Neuronal stem cell (in vitro differentiated cells): ENCODE results near the gene CTTNBP2.

Source experiments
- DNase-seq: peaks from one replicate; pipeline ENCODE4 v3.0.0-alpha.2; 2013; ENCODE audit warnings: low spot score
- H2AFZ ChIP-seq: one replicate; pipeline ENCODE4 v1.6.1; 2013; ENCODE audit warnings: mild to moderate bottlenecking, low read length, inconsistent platforms
- H2AK5ac ChIP-seq: 2 replicates; pipeline ENCODE4 v1.6.1; 2013; ENCODE audit warnings: low read depth, mild to moderate bottlenecking, inconsistent platforms, low read length, moderate library complexity, mixed read lengths
- H2BK120ac ChIP-seq: 2 replicates; pipeline ENCODE4 v1.6.1; 2013; ENCODE audit warnings: low read depth, mild to moderate bottlenecking, inconsistent platforms, low read length, moderate library complexity, mixed read lengths
- H2BK12ac ChIP-seq: one replicate; pipeline ENCODE4 v1.6.1; 2013; ENCODE audit warnings: low read length, inconsistent platforms
- H2BK15ac ChIP-seq: 2 replicates; pipeline ENCODE4 v1.6.1; 2013; ENCODE audit warnings: mild to moderate bottlenecking, low read length, inconsistent platforms, mixed read lengths
- H2BK5ac ChIP-seq: one replicate; pipeline ENCODE4 v1.6.1; 2013; ENCODE audit warnings: inconsistent platforms, mild to moderate bottlenecking, low read length, moderate library complexity
- H3K14ac ChIP-seq: one replicate; pipeline ENCODE4 v1.6.1; 2013; ENCODE audit warnings: low read length, inconsistent platforms
- H3K18ac ChIP-seq: 2 replicates; pipeline ENCODE4 v1.6.1; 2013; ENCODE audit warnings: low read length, inconsistent platforms
- H3K23ac ChIP-seq: 2 replicates; pipeline ENCODE4 v1.6.1; 2013; ENCODE audit warnings: low read depth, mild to moderate bottlenecking, mixed read lengths, low read length, inconsistent platforms; ENCODE audit not compliant: poor library complexity
- H3K27ac ChIP-seq: replicated peaks from 3 replicates; pipeline ENCODE4 v1.5.1; 2013; ENCODE audit warnings: low read length, inconsistent platforms
- H3K27me3 ChIP-seq, 3 experiments: 2 replicates each; pipeline ENCODE4 v1.6.1; 2013; ENCODE audit warnings: low read length in 3 of 3, mild to moderate bottlenecking in 2 of 3, inconsistent platforms in 1 of 3, low read depth in 1 of 3, mixed read lengths in 1 of 3, moderate library complexity in 1 of 3; ENCODE audit not compliant: control insufficient read depth in 3 of 3, insufficient read depth in 3 of 3
- H3K36me3 ChIP-seq, 2 donors: replicated peaks in 1 of 2; 2 replicates each; pipeline ENCODE4 v1.6.1; 2013; ENCODE audit warnings: low read length in 2 of 2; ENCODE audit not compliant: control insufficient read depth in 2 of 2, insufficient read depth in 2 of 2
- H3K4ac ChIP-seq: 2 replicates; pipeline ENCODE4 v1.6.1; 2013; ENCODE audit warnings: inconsistent platforms, mild to moderate bottlenecking, low read length, moderate library complexity
- H3K4me1 ChIP-seq, 2 donors: 1 replicate in 1 of 2; 2 replicates in 1 of 2; pipeline ENCODE4 v1.6.1; 2013; ENCODE audit warnings: low read length in 2 of 2, low read depth in 1 of 2; ENCODE audit not compliant: control insufficient read depth in 2 of 2, insufficient read depth in 1 of 2
- H3K4me2 ChIP-seq: one replicate; pipeline ENCODE4 v1.6.1; 2013; ENCODE audit warnings: mild to moderate bottlenecking, low read length, inconsistent platforms; ENCODE audit not compliant: insufficient read depth, poor library complexity, severe bottlenecking
- H3K4me3 ChIP-seq, 2 donors: 2 replicates each; pipeline ENCODE4 v1.5.1; 2013; ENCODE audit warnings: low read length in 2 of 2, mild to moderate bottlenecking in 2 of 2, inconsistent platforms in 1 of 2, moderate library complexity in 1 of 2
- H3K79me1 ChIP-seq: one replicate; pipeline ENCODE4 v1.6.1; 2013; ENCODE audit warnings: low read depth, mild to moderate bottlenecking, inconsistent platforms, low read length, moderate library complexity
- H3K9ac ChIP-seq: one replicate; pipeline ENCODE4 v1.6.1; 2013; ENCODE audit warnings: mild to moderate bottlenecking, low read depth, low read length, inconsistent platforms; ENCODE audit not compliant: poor library complexity
- H3K9me3 ChIP-seq, 2 donors: replicated peaks in 1 of 2; 2 replicates each; pipeline versions ENCODE3 to v1.6.1; 2013; ENCODE audit warnings: low read length in 2 of 2, mild to moderate bottlenecking in 2 of 2, inconsistent platforms in 1 of 2, low read depth in 1 of 2, mixed read lengths in 1 of 2, moderate library complexity in 1 of 2; ENCODE audit not compliant: control insufficient read depth in 2 of 2, insufficient read depth in 1 of 2
- H4K8ac ChIP-seq: one replicate; pipeline ENCODE4 v1.6.1; 2013; ENCODE audit warnings: low read depth, mild to moderate bottlenecking, inconsistent platforms, low read length, moderate library complexity
- H4K91ac ChIP-seq: one replicate; pipeline ENCODE4 v1.6.1; 2013; ENCODE audit warnings: low read length, low read depth, mild to moderate bottlenecking, inconsistent platforms; ENCODE audit not compliant: poor library complexity
- WGBS, 2 donors: extraction: QIAGEN DNeasy Blood & Tissue Kit; methylation state at CpG; one replicate each; pipeline ENCODE4 v1.1.7; 2013; ENCODE audit warnings: missing lambda C conversion rate in 2 of 2, mixed read lengths in 1 of 2; ENCODE audit not compliant: insufficient read length in 2 of 2, insufficient replicate concordance in 1 of 2; ENCODE audit errors: extremely low coverage in 2 of 2; 5-methylcytosine and 5-hydroxymethylcytosine counted together

CTTNBP2 gene

DNA sequence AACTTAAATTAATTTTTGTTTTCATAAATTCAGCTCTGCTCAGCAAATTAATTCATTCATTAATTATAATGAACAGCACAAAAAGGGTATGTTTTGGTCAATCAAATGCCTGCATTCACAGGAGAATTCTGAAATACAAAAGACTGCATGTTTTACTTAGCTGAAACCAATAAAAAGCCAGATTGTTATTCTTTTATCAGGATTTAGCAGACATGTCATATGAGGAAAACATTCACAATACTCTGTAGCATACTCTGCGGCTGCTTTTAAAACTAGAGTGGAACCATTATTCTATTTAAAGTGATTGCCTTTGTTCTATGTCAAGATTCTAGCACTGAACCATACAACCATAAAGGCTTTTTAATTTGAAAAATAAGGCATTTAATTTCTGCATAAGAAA lies 19.1 kb downstream of the CTTNBP2 start:
- Histone ChIP-seq H3K4me2 (no peak overlapping the region), H3K9ac (no peak overlapping the region), H3K79me1 (no peaks in the 10 kb centered on the region), H3K9me3 (no peaks in the 10 kb centered on the region), H3K18ac (no peak overlapping the region), H3K27ac (no peak overlapping the region), H4K91ac (no peak overlapping the region), H2BK12ac (no peak overlapping the region), H3K4me1 (peaks cover 0 to 2% of the 10 kb centered on the region in 2 donors), H4K8ac (no peak overlapping the region), H3K4me3 (no peak overlapping the region), H2AFZ (no peak overlapping the region), H2BK120ac (no peak overlapping the region), H2BK5ac (no peak overlapping the region), H3K14ac (no peak overlapping the region), H2BK15ac (no peak overlapping the region), H3K4ac (no peak overlapping the region), H2AK5ac (no peak overlapping the region), H3K23ac (no peak overlapping the region), H3K27me3 (no peaks in the 10 kb centered on the region), H3K36me3 (peaks cover 0 to 1% of the 10 kb centered on the region in 2 donors)
- no peak for DNase-seq
- WGBS, 2 donors: no CpG with 5 or more reads among the region's 1 CpG

DNA sequence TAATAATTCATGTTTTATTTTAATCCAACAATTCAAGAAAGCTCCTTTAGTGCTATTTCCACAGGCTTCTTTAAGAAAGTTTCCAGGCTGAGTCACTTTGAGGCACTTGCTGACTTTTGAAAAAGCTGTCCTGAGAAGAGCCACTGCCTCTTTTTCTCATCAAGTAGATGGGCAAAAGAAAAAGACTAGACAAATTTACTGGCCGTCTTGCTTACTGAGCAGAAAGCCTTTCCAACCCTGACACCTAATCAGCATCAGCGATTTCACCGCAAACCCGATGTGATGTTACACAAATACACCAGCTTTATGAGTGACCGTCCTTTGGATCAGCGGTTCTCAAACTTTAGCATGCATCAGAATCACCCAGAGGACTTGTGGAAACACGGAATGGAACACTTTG lies 24.3 kb downstream of the CTTNBP2 start:
- H3K79me1 ChIP-seq: no peaks in the 10 kb centered on the region
- no peak overlapping the region for H2BK120ac ChIP-seq
- no CpG with 5 or more reads among the region's 7 CpGs for WGBS, 2 donors
- no peak overlapping the region for H3K23ac ChIP-seq
- H3K4me1 ChIP-seq: peaks cover 0 to 2% of the 10 kb centered on the region in 2 donors
- no peaks in the 10 kb centered on the region for H3K27me3 ChIP-seq
- no peak overlapping the region for H3K27ac ChIP-seq
- no peak overlapping the region for H3K4me3 ChIP-seq
- H4K8ac ChIP-seq: no peak overlapping the region
- H3K9ac ChIP-seq: no peak overlapping the region
- no peak overlapping the region for H3K14ac ChIP-seq
- peaks cover 0 to under 1% of the 10 kb centered on the region in 2 donors for H3K9me3 ChIP-seq
- no peak overlapping the region for H2BK15ac ChIP-seq
- no peak overlapping the region for H2AFZ ChIP-seq
- H4K91ac ChIP-seq: no peak overlapping the region
- no peak overlapping the region for H3K4me2 ChIP-seq
- H3K36me3 ChIP-seq: no peaks in the 10 kb centered on the region
- no peak overlapping the region for H3K4ac ChIP-seq
- H2BK12ac ChIP-seq: no peak overlapping the region
- no peak overlapping the region for H2BK5ac ChIP-seq
- no peak for DNase-seq
- no peak overlapping the region for H3K18ac ChIP-seq
- no peak overlapping the region for H2AK5ac ChIP-seq

DNA sequence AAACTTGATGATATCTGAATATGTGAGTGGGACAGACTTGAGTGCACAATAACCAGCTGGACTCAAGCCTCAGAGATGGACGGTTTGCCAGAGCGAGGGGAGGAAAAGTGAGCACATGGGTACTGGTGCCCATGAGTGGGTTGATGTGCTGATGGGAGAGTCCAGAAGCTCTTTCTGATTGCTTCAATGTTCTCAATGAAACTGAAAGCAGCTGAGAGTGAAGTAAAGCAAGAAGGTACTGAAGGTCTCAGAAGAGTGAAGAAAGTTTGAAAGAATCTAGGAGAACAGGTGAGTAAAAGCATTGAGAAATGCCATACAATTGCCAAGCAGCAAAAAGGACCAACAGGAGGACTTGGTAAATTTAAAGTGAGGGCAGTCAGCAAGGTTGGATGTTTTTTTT lies 28.6 kb downstream of the CTTNBP2 start:
- peaks cover 0 to 6% of the 10 kb centered on the region in 2 donors for H3K9me3 ChIP-seq
- H2BK15ac ChIP-seq: no peak overlapping the region
- no peak overlapping the region for H3K9ac ChIP-seq
- H3K36me3 ChIP-seq: no peaks in the 10 kb centered on the region
- no peak overlapping the region for H2BK12ac ChIP-seq
- no peak overlapping the region for H3K4me3 ChIP-seq
- H3K4me2 ChIP-seq: no peak overlapping the region
- H3K4ac ChIP-seq: no peak overlapping the region
- DNase-seq: no peak
- H3K18ac ChIP-seq: no peak overlapping the region
- H3K27ac ChIP-seq: no peak overlapping the region
- no CpG with 5 or more reads among the region's 2 CpGs for WGBS, 2 donors
- no peak overlapping the region for H3K14ac ChIP-seq
- no peak overlapping the region for H2BK5ac ChIP-seq
- no peak overlapping the region for H2AFZ ChIP-seq
- no peak overlapping the region for H3K23ac ChIP-seq
- no peak overlapping the region for H4K8ac ChIP-seq
- no peak overlapping the region for H4K91ac ChIP-seq
- no peaks in the 10 kb centered on the region for H3K27me3 ChIP-seq
- no peak overlapping the region for H2AK5ac ChIP-seq
- H3K79me1 ChIP-seq: no peaks in the 10 kb centered on the region
- H2BK120ac ChIP-seq: no peak overlapping the region
- peaks cover 0 to 2% of the 10 kb centered on the region in 2 donors for H3K4me1 ChIP-seq

GRCh38 chr7:117841611-117842010 lies 31.6 kb downstream of the CTTNBP2 start:
- WGBS, 2 donors: no CpG with 5 or more reads among the region's 2 CpGs
- Histone ChIP-seq H2AK5ac (no peak overlapping the region), H3K14ac (no peak overlapping the region), H3K27me3 (peaks cover 0 to 2% (median 0%) of the 10 kb centered on the region in 3 experiments), H2BK5ac (no peak overlapping the region), H2BK12ac (no peak overlapping the region), H3K9ac (no peak overlapping the region), H3K4me2 (no peak overlapping the region), H3K79me1 (no peaks in the 10 kb centered on the region), H3K4ac (no peak overlapping the region), H3K27ac (no peak overlapping the region), H3K23ac (no peak overlapping the region), H2BK120ac (no peak overlapping the region), H3K9me3 (peaks cover 0 to 6% of the 10 kb centered on the region in 2 donors), H3K36me3 (peaks cover 0 to 2% of the 10 kb centered on the region in 2 donors), H3K18ac (no peak overlapping the region), H2AFZ (no peak overlapping the region), H2BK15ac (no peak overlapping the region), H4K91ac (no peak overlapping the region), H3K4me1 (no peaks in the 10 kb centered on the region), H4K8ac (no peak overlapping the region), H3K4me3 (no peak overlapping the region)
- DNase-seq: no peak
